Breast epithelium (tissue), 3 donors: ENCODE data around the gene BMP7.

Source experiments
- CTCF ChIP-seq, 3 donors: fragments of 450-650 bp; IDR thresholded peaks; one replicate each; pipeline ENCODE4 v1.5.1; 2016 to 2017; ENCODE audit warnings: antibody characterized with exemption in 3 of 3, mild to moderate bottlenecking in 3 of 3, moderate library complexity in 3 of 3
- POLR2A ChIP-seq: fragments of 450-650 bp; IDR thresholded peaks from one replicate; pipeline ENCODE4 v1.6.1; 2016; ENCODE audit warnings: antibody characterized with exemption, mild to moderate bottlenecking, moderate library complexity
- POLR2AphosphoS5 ChIP-seq, 3 donors: sonication (generic); formaldehyde crosslinking; IDR thresholded peaks; one replicate each; pipeline ENCODE4 v1.6.1; 2017; ENCODE audit warnings: antibody characterized with exemption in 3 of 3

GRCh38 chr20:57293995-57294394 lies 27.6 kb upstream of the BMP7 start:
- TF ChIP-seq CTCF (IDR thresholded peaks at IDR 0.05) (no peak), POLR2A (no peak), POLR2AphosphoS5 (IDR thresholded peaks at IDR 0.05) (no peak)
